H9 (cell line): ENCODE data around the gene PJVK. TPM values are rescaled to one million over a fixed set of nuclear protein-coding genes. Genes with fewer than 3 reads are reported as not detected.

Experiments
- DNase-seq: peaks from one replicate; pipeline ENCODE4 v3.0.0-alpha.2; 2017
- H2AFZ ChIP-seq: one replicate; pipeline ENCODE4 v1.6.1; 2013; ENCODE audit warnings: mild to moderate bottlenecking, low read length, control low read depth, moderate library complexity
- H2AK5ac ChIP-seq: 2 replicates; pipeline ENCODE4 v1.6.1; 2013; ENCODE audit warnings: low read length, control low read depth, mixed read lengths; ENCODE audit not compliant: insufficient read length
- H2BK120ac ChIP-seq: one replicate; pipeline ENCODE4 v1.6.1; 2013; ENCODE audit warnings: low read depth, mild to moderate bottlenecking, low read length, control low read depth, inconsistent platforms; ENCODE audit not compliant: poor library complexity, severe bottlenecking
- H2BK12ac ChIP-seq: 2 replicates; pipeline ENCODE4 v1.6.1; 2013; ENCODE audit warnings: low read length, control low read depth, mixed read lengths, low read depth; ENCODE audit not compliant: insufficient read length
- H2BK15ac ChIP-seq: 2 replicates; pipeline ENCODE4 v1.6.1; 2013; ENCODE audit warnings: low read depth, low read length, control low read depth
- H2BK20ac ChIP-seq: one replicate; pipeline ENCODE4 v1.6.1; 2013; ENCODE audit warnings: low read depth, mild to moderate bottlenecking, low read length, control low read depth, inconsistent platforms; ENCODE audit not compliant: poor library complexity, severe bottlenecking
- H2BK5ac ChIP-seq: 2 replicates; pipeline ENCODE4 v1.6.1; 2013; ENCODE audit warnings: low read length, control low read depth, mixed read lengths; ENCODE audit not compliant: insufficient read length
- H3K14ac ChIP-seq: 2 replicates; pipeline ENCODE4 v1.6.1; 2013; ENCODE audit warnings: low read length, control low read depth; ENCODE audit not compliant: insufficient read depth
- H3K18ac ChIP-seq: 2 replicates; pipeline ENCODE4 v1.6.1; 2013; ENCODE audit warnings: low read depth, mild to moderate bottlenecking, mixed read lengths, low read length, control low read depth; ENCODE audit not compliant: insufficient read length
- H3K23ac ChIP-seq: 2 replicates; pipeline ENCODE4 v1.6.1; 2013; ENCODE audit warnings: low read length, control low read depth, mixed read lengths, low read depth; ENCODE audit not compliant: insufficient read length
- H3K23me2 ChIP-seq: 2 replicates; pipeline ENCODE4 v1.6.1; 2013; ENCODE audit warnings: low read depth, mild to moderate bottlenecking, mixed read lengths, low read length, control low read depth; ENCODE audit not compliant: insufficient read length, poor library complexity, severe bottlenecking
- H3K27ac ChIP-seq: 2 replicates; pipeline ENCODE4 v1.5.1; 2013; ENCODE audit warnings: low read length, control low read depth, mixed read lengths, low read depth; ENCODE audit not compliant: insufficient read length
- H3K27me3 ChIP-seq: 2 replicates; pipeline ENCODE4 v1.6.1; 2013; ENCODE audit warnings: low read length, control low read depth, inconsistent platforms; ENCODE audit not compliant: insufficient read depth
- H3K4ac ChIP-seq: 2 replicates; pipeline ENCODE4 v1.6.1; 2013; ENCODE audit warnings: low read depth, mild to moderate bottlenecking, control low read depth, inconsistent platforms, low read length, moderate library complexity
- H3K4me1 ChIP-seq: 2 replicates; pipeline ENCODE4 v1.6.1; 2013; ENCODE audit warnings: low read length, control low read depth, inconsistent platforms; ENCODE audit not compliant: insufficient read depth
- H3K4me2 ChIP-seq: 2 replicates; pipeline ENCODE4 v1.6.1; 2013; ENCODE audit warnings: low read length, control low read depth, mixed read lengths; ENCODE audit not compliant: insufficient read length, insufficient read depth
- H3K56ac ChIP-seq: 2 replicates; pipeline ENCODE4 v1.6.1; 2013; ENCODE audit warnings: low read depth, mild to moderate bottlenecking, mixed read lengths, low read length, control low read depth; ENCODE audit not compliant: insufficient read length
- H3K79me1 ChIP-seq: 2 replicates; pipeline ENCODE4 v1.6.1; 2013; ENCODE audit warnings: low read depth, mild to moderate bottlenecking, moderate library complexity, low read length, control low read depth, inconsistent platforms; ENCODE audit not compliant: insufficient read depth, poor library complexity, severe bottlenecking
- H3K79me2 ChIP-seq: 2 replicates; pipeline ENCODE4 v1.6.1; 2013; ENCODE audit warnings: low read length, control low read depth, inconsistent platforms; ENCODE audit not compliant: insufficient read depth
- H3K9ac ChIP-seq: 2 replicates; pipeline ENCODE4 v1.6.1; 2013; ENCODE audit warnings: low read length, control low read depth, mixed read lengths; ENCODE audit not compliant: insufficient read length; ENCODE audit errors: extremely low read depth
- H3K9me3 ChIP-seq: one replicate; pipeline ENCODE4 v1.6.1; 2013; ENCODE audit warnings: low read depth, low read length, inconsistent platforms; ENCODE audit not compliant: control insufficient read depth
- H3T11ph ChIP-seq: one replicate; pipeline ENCODE4 v1.6.1; 2013; ENCODE audit warnings: mild to moderate bottlenecking, low read length, control low read depth, inconsistent platforms
- H4K20me1 ChIP-seq: one replicate; pipeline ENCODE4 v1.6.1; 2013; ENCODE audit not compliant: control insufficient read depth, insufficient read length, insufficient read depth
- H4K5ac ChIP-seq: 2 replicates; pipeline ENCODE4 v1.6.1; 2013; ENCODE audit warnings: low read depth, mild to moderate bottlenecking, mixed read lengths, low read length, control low read depth; ENCODE audit not compliant: insufficient read length
- H4K8ac ChIP-seq: replicated peaks from 2 replicates; pipeline ENCODE4 v1.6.1; 2013; ENCODE audit warnings: low read length, control low read depth, mixed read lengths, low read depth; ENCODE audit not compliant: insufficient read length
- H4K91ac ChIP-seq: 2 replicates; pipeline ENCODE4 v1.6.1; 2013; ENCODE audit warnings: low read depth, mild to moderate bottlenecking, moderate library complexity, mixed read lengths, low read length, control low read depth; ENCODE audit not compliant: insufficient read length
- H3K27ac Mint-ChIP-seq, 3 experiments: 2 replicates in 2 of 3; 3 replicates in 1 of 3; pipeline ENCODE4 v1.8.0; 2020 to 2021; ENCODE audit warnings: mixed read lengths in 3 of 3, mild to moderate bottlenecking in 1 of 3, moderate library complexity in 1 of 3
- H3K27me3 Mint-ChIP-seq: 2 replicates; pipeline ENCODE4 v1.8.0; 2021; ENCODE audit warnings: low read depth, mild to moderate bottlenecking, moderate library complexity, mixed read lengths
- H3K36me3 Mint-ChIP-seq, 3 experiments: 2 replicates in 2 of 3; 3 replicates in 1 of 3; pipeline ENCODE4 v1.8.0; 2020 to 2021; ENCODE audit warnings: low read depth in 3 of 3, mixed read lengths in 3 of 3; ENCODE audit not compliant: insufficient read depth in 1 of 3
- H3K4me1 Mint-ChIP-seq, 2 experiments: 2 replicates each; pipeline ENCODE4 v1.8.0; 2020; ENCODE audit warnings: mixed read lengths in 2 of 2
- H3K4me3 Mint-ChIP-seq, 2 experiments: 2 replicates in 1 of 2; 3 replicates in 1 of 2; pipeline ENCODE4 v1.8.0; 2020 to 2021; ENCODE audit warnings: mild to moderate bottlenecking in 2 of 2, mixed read lengths in 2 of 2, moderate library complexity in 1 of 2
- H3K9me3 Mint-ChIP-seq, 2 experiments: 2 replicates in 1 of 2; 3 replicates in 1 of 2; pipeline ENCODE4 v1.8.0; 2020; ENCODE audit warnings: mild to moderate bottlenecking in 2 of 2, mixed read lengths in 2 of 2, moderate library complexity in 1 of 2
- WGBS: extraction: QIAGEN DNeasy Blood & Tissue Kit; methylation state at CpG from one replicate; pipeline ENCODE4 v1.1.7; 2013; ENCODE audit warnings: missing lambda C conversion rate, low lambda C conversion rate, mixed read lengths; ENCODE audit not compliant: insufficient read length; ENCODE audit errors: extremely low coverage; 5-methylcytosine and 5-hydroxymethylcytosine counted together
- total RNA-seq: library from RNA; stranded (reverse); gene quantifications from 2 replicates; pipeline ENCODE4 v1.2.1, GENCODE V29; 2021
- TF ChIP-seq, protein P1 (sequence below): fragments of 200-600 bp; sonication (generic); conservative IDR thresholded peaks from 3 replicates; pipeline ENCODE4 v1.8.0; 2021; ENCODE audit warnings: antibody characterized with exemption, mild to moderate bottlenecking

PJVK gene
- total RNA-seq, 1 experiment from 2014 or later: 4.7 TPM

DNA sequence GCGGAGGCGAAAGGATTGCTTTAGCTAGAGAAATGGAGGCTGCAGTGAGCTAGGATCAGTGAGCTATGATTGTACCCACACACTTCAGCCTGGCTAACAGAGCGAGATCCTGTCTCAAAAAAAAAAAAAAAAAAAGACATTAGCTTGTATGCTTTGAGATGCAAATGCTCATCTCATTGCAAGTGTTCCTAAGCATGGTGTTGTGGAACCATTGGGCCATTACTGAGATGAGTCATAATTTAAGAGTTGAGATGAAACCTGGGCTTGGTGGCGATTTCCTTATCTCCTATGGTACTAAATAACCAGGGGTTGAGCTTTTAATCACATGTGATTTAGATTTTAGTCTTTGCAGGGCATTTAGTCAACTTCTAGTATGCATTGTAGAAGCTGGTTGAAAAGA, 31.3 kb downstream of the PJVK start:
- H4K5ac ChIP-seq: no peak overlapping the region
- no peak overlapping the region for H2BK15ac ChIP-seq
- H3K4me1 Mint-ChIP-seq: peaks cover 20 to 27% of the 10 kb centered on the region in 2 experiments
- H3K27ac Mint-ChIP-seq: peak overlapping the region in 1 of 3 experiments; percentile 49; a peak in 2 of 7 replicates
- H3K18ac ChIP-seq: no peak overlapping the region
- H4K8ac ChIP-seq: no peak overlapping the region
- H2AK5ac ChIP-seq: no peak overlapping the region
- H3T11ph ChIP-seq: no peak overlapping the region
- no peak overlapping the region for H2BK12ac ChIP-seq
- no peak overlapping the region for H3K14ac ChIP-seq
- no peaks in the 10 kb centered on the region for H3K9me3 ChIP-seq
- H3K4me2 ChIP-seq: no peak overlapping the region
- H3K4ac ChIP-seq: no peak overlapping the region
- H2BK5ac ChIP-seq: no peak overlapping the region
- H2AFZ ChIP-seq: no peak overlapping the region
- H3K4me1 ChIP-seq: peaks cover 3% of the 10 kb centered on the region; the same call in 1 of the 2 replicates
- H3K4me3 Mint-ChIP-seq: peak overlapping the region; percentile 11 to 50; a peak in 3 of 5 replicates
- no peaks in the 10 kb centered on the region; the same call in 1 of the 2 replicates for H3K27me3 Mint-ChIP-seq
- H4K91ac ChIP-seq: no peak overlapping the region
- H3K9ac ChIP-seq: no peak overlapping the region
- H3K9me3 Mint-ChIP-seq: no peaks in the 10 kb centered on the region; a peak in 1 of 5 replicates
- no peak overlapping the region for H3K27ac ChIP-seq
- H3K79me1 ChIP-seq: peaks cover 3% of the 10 kb centered on the region
- H4K20me1 ChIP-seq: no peaks in the 10 kb centered on the region
- no peak for DNase-seq
- H2BK120ac ChIP-seq: no peak overlapping the region
- peaks cover 3% of the 10 kb centered on the region; the same call in 1 of the 2 replicates for H3K79me2 ChIP-seq
- H3K56ac ChIP-seq: no peak overlapping the region
- H3K36me3 Mint-ChIP-seq: peaks cover 0 to 6% (median 4%) of the 10 kb centered on the region in 3 experiments; a peak in 3 of 7 replicates
- H3K27me3 ChIP-seq: no peaks in the 10 kb centered on the region
- H3K23me2 ChIP-seq: peaks cover 11% of the 10 kb centered on the region
- H3K23ac ChIP-seq: no peak overlapping the region
- WGBS: no CpG with 5 or more reads among the region's 4 CpGs
- H2BK20ac ChIP-seq: no peak overlapping the region
- TF ChIP-seq, protein P1, sequence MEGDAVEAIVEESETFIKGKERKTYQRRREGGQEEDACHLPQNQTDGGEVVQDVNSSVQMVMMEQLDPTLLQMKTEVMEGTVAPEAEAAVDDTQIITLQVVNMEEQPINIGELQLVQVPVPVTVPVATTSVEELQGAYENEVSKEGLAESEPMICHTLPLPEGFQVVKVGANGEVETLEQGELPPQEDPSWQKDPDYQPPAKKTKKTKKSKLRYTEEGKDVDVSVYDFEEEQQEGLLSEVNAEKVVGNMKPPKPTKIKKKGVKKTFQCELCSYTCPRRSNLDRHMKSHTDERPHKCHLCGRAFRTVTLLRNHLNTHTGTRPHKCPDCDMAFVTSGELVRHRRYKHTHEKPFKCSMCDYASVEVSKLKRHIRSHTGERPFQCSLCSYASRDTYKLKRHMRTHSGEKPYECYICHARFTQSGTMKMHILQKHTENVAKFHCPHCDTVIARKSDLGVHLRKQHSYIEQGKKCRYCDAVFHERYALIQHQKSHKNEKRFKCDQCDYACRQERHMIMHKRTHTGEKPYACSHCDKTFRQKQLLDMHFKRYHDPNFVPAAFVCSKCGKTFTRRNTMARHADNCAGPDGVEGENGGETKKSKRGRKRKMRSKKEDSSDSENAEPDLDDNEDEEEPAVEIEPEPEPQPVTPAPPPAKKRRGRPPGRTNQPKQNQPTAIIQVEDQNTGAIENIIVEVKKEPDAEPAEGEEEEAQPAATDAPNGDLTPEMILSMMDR: no peak
